ENCODE results near the gene RASA1. TPM values are rescaled to one million over a fixed set of nuclear protein-coding genes. Genes with fewer than 3 reads are reported as not detected.
A peak's percentile ranks its signal among the peaks of the same experiment; 100 is the strongest.

The RASA1 gene
- total and polyA plus RNA-seq, 2 donors from 2014 or later, result 9.9 to 25.5 TPM

GRCh38 chr5:87400305-87400899 lies 132.7 kb downstream of the RASA1 start:
- peak in 2 of 5 donors; percentile 12 to 25 for DNase-seq
- Histone ChIP-seq H3K36me3 (ENCODE audit: control insufficient read depth in 2 of 3, insufficient read depth in 3 of 3, low read length in 3 of 3) (peaks cover 6 to 53% (median 31%) of the 10 kb centered on the region in 3 donors), H3K9me3 (ENCODE audit: control insufficient read depth in 2 of 3, insufficient read depth in 1 of 3, low read length in 3 of 3) (no peaks in the 10 kb centered on the region), H3K4me1 (ENCODE audit: control insufficient read depth in 2 of 3, insufficient read depth in 2 of 3, low read depth in 1 of 3, low read length in 3 of 3) (no peaks in the 10 kb centered on the region), H3K27ac (ENCODE audit: low read depth in 2 of 2, low read length in 2 of 2) (no peak overlapping the region), H3K9ac (ENCODE audit: low read length in 3 of 3) (no peak overlapping the region), H3K4me3 (ENCODE audit: low read length in 3 of 3) (no peak overlapping the region), H3K27me3 (ENCODE audit: control insufficient read depth, insufficient read depth, low read length) (no peaks in the 10 kb centered on the region)
- peak; percentile 47 for TF ChIP-seq CTCF (IDR thresholded peaks at IDR 0.05; ENCODE audit: borderline replicate concordance, extremely low read depth, insufficient read depth)
- FAIRE-seq, result peak; percentile 65
- intact Hi-C loops (cut with DNase I), result no loop called here

GRCh38 chr5:87401626-87402025 lies 133.9 kb downstream of the RASA1 start:
- H3K9ac ChIP-seq (ENCODE audit: low read length in 3 of 3), result no peak overlapping the region
- no peaks in the 10 kb centered on the region for H3K4me1 ChIP-seq (ENCODE audit: control insufficient read depth in 2 of 3, insufficient read depth in 2 of 3, low read depth in 1 of 3, low read length in 3 of 3)
- DNase-seq (no peak), FAIRE-seq (peak; percentile 39)
- H3K36me3 ChIP-seq (ENCODE audit: control insufficient read depth in 2 of 3, insufficient read depth in 3 of 3, low read length in 3 of 3), result peaks cover 6 to 59% (median 32%) of the 10 kb centered on the region in 3 donors
- no peaks in the 10 kb centered on the region for H3K9me3 ChIP-seq (ENCODE audit: control insufficient read depth in 2 of 3, insufficient read depth in 1 of 3, low read length in 3 of 3)
- H3K27me3 ChIP-seq (ENCODE audit: control insufficient read depth, insufficient read depth, low read length), result no peaks in the 10 kb centered on the region
- H3K4me3 ChIP-seq (ENCODE audit: low read length in 3 of 3), result no peak overlapping the region
- H3K27ac ChIP-seq (ENCODE audit: low read depth in 2 of 2, low read length in 2 of 2), result no peak overlapping the region
- TF ChIP-seq CTCF (IDR thresholded peaks at IDR 0.05; ENCODE audit: borderline replicate concordance, extremely low read depth, insufficient read depth), result no peak
- intact Hi-C loops (cut with DNase I), result no loop called here

GRCh38 chr5:87403409-87403808 lies 135.7 kb downstream of the RASA1 start:
- FAIRE-seq, result no peak
- H3K36me3 ChIP-seq (ENCODE audit: control insufficient read depth in 2 of 3, insufficient read depth in 3 of 3, low read length in 3 of 3), result peaks cover 6 to 69% (median 37%) of the 10 kb centered on the region in 3 donors
- intact Hi-C loops (cut with DNase I), result no loop called here

More at GRCh38 chr5:87403409-87403808, 135.7 kb downstream of the RASA1 start:
- TF ChIP-seq CTCF (IDR thresholded peaks at IDR 0.05; ENCODE audit: borderline replicate concordance, extremely low read depth, insufficient read depth), result no peak
- Histone ChIP-seq H3K9ac (ENCODE audit: low read length in 3 of 3) (no peak overlapping the region), H3K9me3 (ENCODE audit: control insufficient read depth in 2 of 3, insufficient read depth in 1 of 3, low read length in 3 of 3) (no peaks in the 10 kb centered on the region), H3K4me3 (ENCODE audit: low read length in 3 of 3) (no peak overlapping the region), H3K27ac (ENCODE audit: low read depth in 2 of 2, low read length in 2 of 2) (no peak overlapping the region), H3K4me1 (ENCODE audit: control insufficient read depth in 2 of 3, insufficient read depth in 2 of 3, low read depth in 1 of 3, low read length in 3 of 3) (no peaks in the 10 kb centered on the region), H3K27me3 (ENCODE audit: control insufficient read depth, insufficient read depth, low read length) (no peaks in the 10 kb centered on the region)
- no peak for DNase-seq
